LNCaP clone FGC (cell line): Measurements from ENCODE around the gene CFHR4.

Experiments
- DNase-seq: peaks from one replicate; pipeline ENCODE4 v3.0.0-alpha.2; 2011; ENCODE audit warnings: low read depth
- H3K4me3 ChIP-seq: 2 replicates; pipeline ENCODE4 v1.5.1; 2011; ENCODE audit warnings: mild to moderate bottlenecking, low read depth, low read length, control low read depth
- TF ChIP-seq, protein P1 (sequence below): IDR thresholded peaks from 2 replicates; pipeline ENCODE4 v1.5.1; 2012; ENCODE audit warnings: mild to moderate bottlenecking; ENCODE audit not compliant: control insufficient read depth, insufficient read depth; ENCODE audit errors: extremely low read depth

The CFHR4 gene

GRCh38 chr1:196951711-196952394 is 64.0 kb downstream of the CFHR4 start:
- TF ChIP-seq, protein P1, sequence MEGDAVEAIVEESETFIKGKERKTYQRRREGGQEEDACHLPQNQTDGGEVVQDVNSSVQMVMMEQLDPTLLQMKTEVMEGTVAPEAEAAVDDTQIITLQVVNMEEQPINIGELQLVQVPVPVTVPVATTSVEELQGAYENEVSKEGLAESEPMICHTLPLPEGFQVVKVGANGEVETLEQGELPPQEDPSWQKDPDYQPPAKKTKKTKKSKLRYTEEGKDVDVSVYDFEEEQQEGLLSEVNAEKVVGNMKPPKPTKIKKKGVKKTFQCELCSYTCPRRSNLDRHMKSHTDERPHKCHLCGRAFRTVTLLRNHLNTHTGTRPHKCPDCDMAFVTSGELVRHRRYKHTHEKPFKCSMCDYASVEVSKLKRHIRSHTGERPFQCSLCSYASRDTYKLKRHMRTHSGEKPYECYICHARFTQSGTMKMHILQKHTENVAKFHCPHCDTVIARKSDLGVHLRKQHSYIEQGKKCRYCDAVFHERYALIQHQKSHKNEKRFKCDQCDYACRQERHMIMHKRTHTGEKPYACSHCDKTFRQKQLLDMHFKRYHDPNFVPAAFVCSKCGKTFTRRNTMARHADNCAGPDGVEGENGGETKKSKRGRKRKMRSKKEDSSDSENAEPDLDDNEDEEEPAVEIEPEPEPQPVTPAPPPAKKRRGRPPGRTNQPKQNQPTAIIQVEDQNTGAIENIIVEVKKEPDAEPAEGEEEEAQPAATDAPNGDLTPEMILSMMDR, result no peak
- H3K4me3 ChIP-seq, result no peak overlapping the region
- DNase-seq, result no peak

- TF ChIP-seq, protein P1, result no peak
- no peak overlapping the region for H3K4me3 ChIP-seq
- DNase-seq, result no peak
These were observed 66.9 kb downstream of the CFHR4 start for GRCh38 chr1:196954778-196955177.

GRCh38 chr1:196955926-196956325 is 68.1 kb downstream of the CFHR4 start:
- H3K4me3 ChIP-seq, result no peak overlapping the region
- DNase-seq, result no peak
- TF ChIP-seq, protein P1, result no peak

DNA sequence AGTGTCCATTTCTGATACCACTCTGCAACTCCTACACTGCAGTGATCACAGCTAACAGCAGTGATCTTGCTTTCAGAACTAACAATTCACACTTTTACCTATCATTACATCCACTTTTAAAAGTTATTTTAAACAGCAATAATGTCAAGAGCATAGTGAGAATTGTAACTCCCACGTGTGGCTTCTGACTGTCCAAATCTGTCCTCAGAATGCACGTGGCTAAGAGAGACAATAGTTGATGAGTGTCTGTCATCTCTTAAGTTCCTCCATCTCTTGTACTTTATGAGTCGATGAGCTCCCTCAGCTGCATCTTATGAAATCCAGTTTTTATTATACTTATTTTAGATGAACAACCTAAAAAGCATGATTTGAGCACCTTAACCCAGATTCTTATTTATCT is 73.0 kb downstream of the CFHR4 start:
- no peak overlapping the region for H3K4me3 ChIP-seq
- no peak for DNase-seq
- TF ChIP-seq, protein P1, result no peak
